GM18505 (cell line): ENCODE data around the gene IFRD2.
"Not testable (repeated sequence)": the region's sequence is repeated elsewhere in the genome, so short reads cannot be mapped to it uniquely, and the experiment has no call there.

Source experiments
- ATAC-seq: cut with Tn5 transposase; IDR thresholded peaks from one replicate; pipeline ENCODE4 v1.9.1; 2021; ENCODE audit not compliant: unreplicated experiment
- POLR2A ChIP-seq: IDR thresholded peaks from 4 replicates; pipeline ENCODE4 v1.6.1; 2011; ENCODE audit warnings: borderline replicate concordance; ENCODE audit not compliant: insufficient read depth, insufficient read length; ENCODE audit errors: extremely low read depth

IFRD2 gene

DNA sequence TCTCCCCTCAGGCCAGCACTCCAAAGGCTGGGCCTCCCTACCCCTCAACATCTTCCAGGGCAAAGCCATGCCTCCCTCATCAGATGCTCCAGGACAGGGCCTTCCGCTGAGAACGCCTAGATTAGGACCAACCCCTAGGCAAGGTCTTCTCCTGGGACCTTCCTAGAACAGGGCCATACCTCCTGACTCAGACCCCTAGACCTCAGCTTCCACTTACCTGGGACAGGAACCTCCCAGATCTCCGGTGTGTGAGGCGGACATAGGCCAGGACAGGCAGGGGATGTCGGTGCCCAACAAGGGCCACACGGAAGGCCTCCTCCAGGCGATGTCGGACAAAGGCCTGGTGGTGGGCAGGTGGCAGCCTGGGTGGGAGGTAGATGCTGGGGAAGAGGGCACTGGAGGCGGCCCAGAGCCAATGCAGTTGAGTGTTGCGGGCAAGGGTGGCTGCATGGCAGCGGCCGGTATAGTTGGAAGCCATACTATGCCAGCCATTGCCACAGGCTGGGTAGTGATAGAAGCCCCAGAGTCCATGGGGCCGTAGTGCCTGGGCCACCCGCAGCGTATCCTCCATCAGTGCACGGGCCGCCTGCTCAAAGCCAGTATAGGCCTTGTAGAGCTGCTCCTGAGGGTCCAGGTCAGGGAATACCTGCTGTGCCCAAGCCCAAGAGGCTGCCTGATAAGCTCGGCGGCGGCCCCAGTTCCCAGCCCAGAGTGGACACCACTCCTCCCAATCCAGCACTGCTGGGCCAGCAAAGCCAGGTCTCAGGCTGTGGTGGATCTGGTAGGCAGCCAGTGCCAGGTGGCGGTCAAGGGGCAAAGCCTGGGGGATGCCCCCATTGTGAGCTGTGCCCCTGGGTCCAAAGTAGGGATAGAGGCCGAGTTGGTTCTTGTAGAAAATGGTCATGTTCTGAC is 2.5 kb upstream of the IFRD2 start:
- TF ChIP-seq POLR2A = no peak
- no peak for ATAC-seq

DNA sequence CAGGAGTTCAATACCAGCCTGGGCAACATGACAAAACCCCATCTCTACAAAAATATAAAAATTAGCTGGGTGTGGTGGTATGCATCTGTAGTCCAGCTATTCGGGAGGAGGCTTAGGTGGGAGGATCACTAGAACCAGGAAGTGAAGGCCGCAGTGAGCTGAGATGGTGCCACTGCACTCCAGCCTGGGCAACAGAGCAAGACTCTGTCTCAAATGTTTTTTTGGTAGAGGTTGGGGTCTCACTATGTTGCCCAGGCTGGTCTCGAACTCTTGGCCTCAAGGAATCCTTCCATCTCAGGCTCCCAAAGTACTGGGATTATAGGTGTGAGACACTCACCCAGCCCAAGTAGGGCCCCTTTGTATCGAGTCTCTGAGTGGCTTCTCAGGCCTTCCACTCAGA is 1.9 kb upstream of the IFRD2 start:
- no peak for ATAC-seq
- TF ChIP-seq POLR2A = no peak

DNA sequence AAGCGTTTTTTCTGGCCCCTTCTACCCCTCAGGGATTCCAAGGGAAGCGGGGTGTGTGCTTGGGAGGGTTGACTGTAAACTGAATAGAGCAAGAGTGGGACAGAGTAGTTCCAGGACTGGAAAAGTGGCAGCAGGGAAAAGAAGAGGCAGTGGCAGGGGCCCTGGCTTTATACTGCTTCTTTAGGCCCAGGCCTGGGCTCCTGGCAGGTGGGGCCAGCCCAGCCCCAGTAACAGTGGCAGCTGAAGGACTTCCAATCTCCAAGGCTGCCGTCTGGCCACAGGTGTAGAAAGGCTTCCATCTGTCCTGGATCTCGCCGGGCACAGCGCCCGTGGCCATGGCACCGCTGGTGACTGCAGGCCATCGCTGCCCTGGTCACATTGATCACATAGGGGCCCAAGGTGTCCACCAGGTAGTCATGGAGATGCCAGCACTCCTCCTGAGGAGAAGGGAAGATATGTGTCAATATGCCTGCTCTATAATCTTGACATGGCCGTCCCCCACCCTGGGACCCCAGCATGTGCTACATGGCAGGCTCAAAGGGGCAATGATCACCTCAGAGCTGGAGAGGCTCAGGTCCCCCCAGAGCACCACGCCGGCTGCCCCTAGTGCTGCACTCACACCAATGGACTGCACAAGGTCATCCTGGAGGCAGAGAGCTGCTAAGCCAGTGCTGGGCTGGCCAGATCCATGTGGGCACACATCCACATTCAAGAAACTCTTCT is 1.0 kb upstream of the IFRD2 start:
- no peak for TF ChIP-seq POLR2A
- no peak for ATAC-seq

DNA sequence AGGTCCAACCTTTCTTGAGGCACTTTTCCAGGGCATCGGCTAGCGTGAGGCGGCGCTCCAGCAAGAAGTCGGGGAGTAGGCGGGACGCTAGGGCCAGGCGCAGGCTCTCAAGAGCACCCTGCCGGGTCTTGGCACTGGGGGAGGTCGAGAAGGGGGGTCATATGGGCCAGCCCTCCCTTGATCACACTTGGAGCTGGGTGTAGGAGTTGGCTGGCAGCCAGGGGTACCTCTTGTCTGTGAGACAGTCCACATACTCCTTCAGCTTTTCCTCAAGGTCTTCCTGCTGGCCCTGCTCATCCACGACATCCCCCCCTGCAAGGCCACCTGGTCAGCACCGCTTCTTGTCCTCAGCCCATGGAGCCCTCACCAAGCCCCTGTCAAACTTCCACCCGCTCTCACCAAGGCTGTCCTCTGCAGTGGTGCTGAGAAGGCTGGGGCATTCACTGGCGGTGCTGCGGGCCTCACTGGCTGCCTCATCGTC is 2.0 kb downstream of the IFRD2 start:
- ATAC-seq = no peak
- TF ChIP-seq POLR2A = no peak

DNA sequence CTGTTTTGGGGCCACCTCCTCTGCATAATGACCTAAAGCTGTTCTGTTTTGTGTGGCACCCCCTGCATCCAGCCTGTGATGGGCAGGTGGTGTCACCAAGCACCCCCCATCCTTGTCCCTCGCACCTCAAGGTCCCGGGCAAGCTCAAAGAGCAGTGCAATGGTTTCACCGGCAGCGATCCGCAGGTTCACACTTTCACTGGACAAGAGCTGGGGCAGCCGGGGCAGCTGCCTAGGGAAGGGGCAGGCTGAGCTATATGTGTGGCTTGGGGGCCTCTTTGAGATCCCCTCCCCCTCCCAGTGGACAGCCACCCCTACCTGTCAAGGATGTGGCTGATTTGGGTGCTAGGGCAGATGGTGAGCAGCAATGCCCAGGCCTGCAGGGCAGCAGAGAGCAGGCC is 3.1 kb downstream of the IFRD2 start:
- no peak for TF ChIP-seq POLR2A
- ATAC-seq = no peak

DNA sequence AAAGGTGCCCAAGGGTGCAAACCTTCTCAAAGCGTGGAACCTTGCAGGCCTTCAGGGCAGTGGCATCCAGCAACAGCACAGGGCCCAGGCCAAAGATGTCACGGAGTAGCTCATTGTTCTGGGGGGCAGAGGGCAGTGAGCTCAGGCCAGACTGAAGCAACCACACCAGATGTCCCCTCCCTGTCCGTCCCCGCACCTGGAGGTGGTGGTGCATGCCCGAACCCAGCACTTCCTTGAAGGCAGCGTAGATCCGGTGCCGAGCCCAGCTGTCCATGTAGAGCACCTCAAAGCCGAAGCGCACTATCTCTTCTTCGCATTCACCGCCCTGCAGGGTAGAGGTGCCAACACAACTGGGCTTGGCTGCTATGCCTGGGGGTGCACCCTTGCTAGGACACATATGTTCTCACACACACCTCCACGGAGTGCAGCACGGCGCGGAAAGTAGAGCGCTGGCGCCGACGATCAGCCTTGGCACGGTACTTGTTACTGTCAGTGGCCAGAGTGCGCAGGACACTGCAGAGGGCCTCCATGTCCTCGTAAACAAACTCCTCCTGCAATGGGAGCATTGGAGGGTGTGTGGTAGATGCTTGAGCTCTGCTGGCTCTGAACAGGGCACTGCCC is 3.7 kb downstream of the IFRD2 start:
- TF ChIP-seq POLR2A = no peak
- no peak for ATAC-seq

DNA sequence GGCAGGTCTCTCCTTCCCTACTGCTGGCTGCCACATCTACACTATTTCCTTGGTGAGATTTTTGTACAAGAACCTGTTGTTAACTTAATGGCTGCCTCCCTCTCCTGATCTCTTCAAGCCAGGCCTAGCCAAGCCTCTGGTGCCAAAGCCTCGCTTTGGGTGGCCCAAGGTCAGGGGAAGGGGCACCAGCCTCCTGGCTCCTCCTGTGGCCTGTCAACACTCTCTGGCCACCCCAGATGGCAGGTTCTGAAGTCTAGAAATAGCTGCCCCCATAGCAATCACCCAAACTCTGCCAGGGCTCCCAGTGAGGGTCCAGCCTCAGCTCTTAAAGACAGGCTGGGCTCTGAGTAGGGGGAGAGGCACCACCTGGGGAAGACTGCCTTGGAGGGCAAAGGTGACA is 5.0 kb downstream of the IFRD2 start:
- ATAC-seq = no peak
- TF ChIP-seq POLR2A = no peak

DNA sequence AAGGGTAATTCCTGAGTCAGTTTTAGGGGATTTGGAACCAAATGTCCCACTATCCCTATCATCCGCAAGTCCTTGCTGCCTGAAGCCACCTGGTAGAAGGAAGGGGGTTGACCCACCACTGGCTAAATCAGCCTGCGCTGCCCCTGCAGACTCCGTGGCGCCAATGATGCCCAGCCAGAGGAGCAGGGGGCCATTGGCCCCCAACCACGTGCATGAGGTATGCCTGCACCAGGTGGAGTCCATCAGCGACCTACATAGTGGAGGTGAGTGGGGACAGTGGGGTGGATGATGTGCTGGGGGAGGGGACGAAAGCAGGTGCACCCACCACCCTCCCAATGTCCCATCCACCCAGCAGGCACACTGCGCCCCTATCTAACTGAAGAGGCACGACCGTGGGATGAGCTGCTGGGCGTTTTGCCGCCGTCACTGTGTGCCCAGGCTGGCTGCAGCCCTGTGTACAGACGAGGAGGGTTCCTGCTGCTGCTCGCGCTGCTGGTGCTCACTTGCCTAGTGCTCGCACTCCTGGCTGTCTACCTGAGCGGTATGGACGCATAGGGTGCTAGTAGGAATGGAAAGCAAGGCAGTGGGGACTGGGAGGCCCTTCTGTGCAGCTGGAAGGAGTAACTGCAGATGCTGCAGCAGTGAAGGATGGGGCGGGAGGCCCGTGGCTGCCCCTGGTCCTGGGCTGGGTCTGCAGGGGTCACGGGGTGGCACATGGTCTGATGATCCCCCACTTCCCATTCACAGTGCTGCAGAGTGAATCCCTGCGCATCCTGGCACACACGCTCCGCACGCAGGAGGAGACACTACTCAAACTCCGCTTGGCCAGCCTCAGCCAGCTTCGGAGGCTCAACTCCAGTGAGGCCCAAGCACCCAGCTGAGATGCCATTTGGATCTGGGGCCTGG is 5.7 kb downstream of the IFRD2 start:
- TF ChIP-seq POLR2A = no peak
- ATAC-seq = no peak

DNA sequence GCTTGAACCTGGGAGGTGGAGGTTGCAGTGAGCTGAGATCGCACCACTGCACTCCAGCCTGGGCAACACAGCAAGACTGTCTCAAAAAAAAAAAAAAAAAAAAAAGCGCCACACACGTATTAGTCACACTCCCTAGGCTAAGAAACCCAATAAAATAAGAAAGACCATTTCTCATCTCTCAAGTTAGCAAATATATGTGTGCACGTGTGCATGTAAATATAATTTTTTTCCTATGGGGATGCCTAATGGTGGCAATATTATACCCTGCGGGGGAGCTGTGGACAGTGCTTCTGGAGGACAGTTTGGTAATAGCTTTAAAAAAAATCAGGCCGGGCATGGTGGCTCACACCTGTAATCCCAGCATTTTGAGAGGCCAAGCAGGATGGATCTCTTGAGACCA is 8.1 kb downstream of the IFRD2 start:
- not testable (repeated sequence) for ATAC-seq

DNA sequence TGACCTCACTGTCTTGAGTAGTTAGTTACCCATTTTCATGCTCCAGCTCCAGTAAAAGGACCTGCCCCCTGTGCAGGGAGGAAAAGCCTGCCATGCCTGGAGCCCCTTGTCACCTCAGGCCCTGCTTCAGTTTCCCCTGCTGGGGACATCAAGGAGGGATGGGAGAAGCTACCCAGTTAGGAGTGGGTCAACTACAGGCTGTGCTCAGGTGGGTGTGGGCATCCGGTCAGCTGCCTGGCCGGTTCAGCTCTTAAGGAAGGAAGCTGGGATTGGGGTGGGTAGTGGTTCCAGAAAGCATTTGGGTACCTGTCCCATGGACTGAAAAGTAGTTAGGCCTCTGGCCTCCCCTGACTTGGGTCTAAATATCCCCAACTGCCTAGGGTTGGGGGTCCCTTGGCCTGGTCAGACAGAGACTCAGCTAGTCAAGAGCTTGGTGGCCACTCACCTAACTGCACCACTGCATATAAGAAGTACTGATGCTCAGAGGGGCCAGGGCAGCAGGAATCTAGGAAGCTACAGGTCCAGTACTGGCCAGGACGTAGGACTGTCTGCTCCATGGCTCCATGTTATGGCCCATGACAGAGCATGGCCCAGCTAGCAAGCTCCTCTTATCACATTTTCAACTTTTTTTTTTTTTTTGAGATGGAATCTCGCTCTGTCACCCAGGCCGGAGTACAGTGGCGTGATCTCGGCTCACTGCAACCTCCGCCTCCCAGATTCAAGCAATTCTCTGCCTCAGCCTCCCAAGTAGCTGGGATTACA is 12.8 kb downstream of the IFRD2 start:
- ATAC-seq = no peak

DNA sequence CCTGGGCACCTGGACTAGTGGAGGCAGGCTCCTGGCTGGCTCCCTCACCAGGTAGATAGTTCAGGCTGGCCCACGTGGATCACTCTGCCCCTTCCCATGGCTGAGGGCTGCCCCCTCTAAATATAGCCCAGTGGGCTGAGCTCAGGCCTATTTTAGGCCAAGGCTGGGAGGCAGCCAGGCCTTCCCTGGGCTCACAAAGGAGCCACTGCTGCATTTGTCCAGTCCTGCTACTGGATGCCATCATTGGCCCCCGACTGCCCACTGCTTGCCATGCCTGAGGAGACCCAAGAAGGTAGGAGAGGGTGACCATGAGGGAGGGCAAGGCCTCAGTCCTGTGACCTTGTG is 13.4 kb downstream of the IFRD2 start, which contains the start of gene LSMEM2:
LSMEM2 (plus strand) TSS at position 208 of the 345 bp plus-strand sequence; CDS start at position 235, 27 bp downstream.
- no peak for ATAC-seq
- no peak for TF ChIP-seq POLR2A

More for the DNA sequence above, 12.8 kb downstream of the IFRD2 start:
- TF ChIP-seq POLR2A = no peak

DNA sequence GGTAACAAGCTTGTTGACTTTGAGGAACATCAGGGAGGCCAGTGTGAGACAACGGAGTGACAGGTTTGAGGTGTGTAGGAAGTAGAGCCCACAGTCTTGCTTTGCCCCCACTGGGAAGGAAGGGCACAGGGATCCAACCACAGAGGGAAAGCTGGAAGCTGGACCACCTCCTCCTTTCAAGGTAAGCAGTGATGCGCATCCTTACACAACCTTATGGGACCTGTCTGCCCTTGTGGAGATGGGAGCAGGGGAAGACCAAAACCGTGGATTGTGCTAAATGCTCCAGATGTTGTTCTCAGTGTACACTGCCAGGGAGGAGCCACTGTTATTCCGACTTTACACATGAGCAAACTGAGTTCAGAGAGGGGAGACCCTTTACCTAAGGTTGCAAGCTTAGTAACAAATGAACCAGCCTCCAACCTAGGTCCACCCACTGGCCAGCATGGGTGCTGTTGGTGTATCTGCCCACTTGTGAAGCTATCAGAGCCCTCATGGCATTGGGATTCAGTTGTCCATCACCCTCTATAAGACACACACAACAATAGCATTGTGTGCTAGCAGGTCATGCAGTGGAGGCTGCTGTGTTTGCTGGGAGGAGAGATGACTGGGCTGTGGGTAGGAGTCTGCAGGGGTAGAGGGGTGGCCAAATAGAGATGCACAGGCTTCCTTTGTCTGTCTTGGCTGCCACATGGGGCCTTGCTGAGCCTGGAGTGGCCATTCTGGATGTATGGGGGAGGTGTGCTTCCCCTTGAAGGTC is 13.9 kb downstream of the IFRD2 start:
- no peak for TF ChIP-seq POLR2A
- no peak for ATAC-seq

DNA sequence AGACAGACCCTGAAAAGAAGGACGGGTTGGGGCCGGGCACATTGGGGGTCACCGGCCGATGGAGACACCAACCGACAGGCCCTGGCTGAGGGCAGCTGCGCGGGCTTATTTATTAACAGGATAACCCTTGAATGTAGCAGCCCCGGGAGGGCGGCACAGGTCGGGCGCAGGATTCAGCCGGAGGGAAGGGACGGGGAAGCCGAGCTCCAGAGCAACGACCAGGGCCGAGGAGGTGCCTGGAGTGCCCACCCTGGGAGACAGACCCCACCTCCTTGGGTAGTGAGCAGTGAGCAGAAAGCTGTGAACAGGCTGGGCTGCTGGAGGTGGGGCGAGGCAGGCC is 15.5 kb downstream of the IFRD2 start:
- ATAC-seq = no peak
- no peak for TF ChIP-seq POLR2A
